Liver (tissue), 9 donors: ENCODE data around the gene TSHZ2. TPM values are rescaled to one million over a fixed set of nuclear protein-coding genes. Genes with fewer than 3 reads are reported as not detected.

Experiments used
- DNase-seq: peaks from one replicate; pipeline ENCODE4 v3.0.0-alpha.2; 2017; ENCODE audit warnings: low spot score
- H3K27ac ChIP-seq, 2 donors: one replicate each; pipeline ENCODE4 v1.7.0; 2013; ENCODE audit warnings: inconsistent platforms in 2 of 2, low read length in 2 of 2, control low read depth in 1 of 2, low read depth in 1 of 2, mild to moderate bottlenecking in 1 of 2
- H3K27me3 ChIP-seq, 4 donors: one replicate each; pipeline versions ENCODE4 v1.6.1 to v1.7.0; 2013; ENCODE audit warnings: low read length in 3 of 4, inconsistent platforms in 1 of 4, mild to moderate bottlenecking in 1 of 4, moderate library complexity in 1 of 4; ENCODE audit not compliant: control insufficient read depth in 4 of 4, insufficient read depth in 4 of 4
- H3K36me3 ChIP-seq, 4 donors: one replicate each; pipeline versions ENCODE4 v1.6.1 to v1.7.0; 2013; ENCODE audit warnings: low read length in 3 of 4, mild to moderate bottlenecking in 3 of 4, low read depth in 1 of 4, moderate library complexity in 1 of 4; ENCODE audit not compliant: control insufficient read depth in 4 of 4, insufficient read depth in 3 of 4
- H3K4me1 ChIP-seq, 4 donors: one replicate each; pipeline versions ENCODE4 v1.6.1 to v1.7.0; 2013; ENCODE audit warnings: low read length in 3 of 4, mild to moderate bottlenecking in 3 of 4, moderate library complexity in 1 of 4; ENCODE audit not compliant: control insufficient read depth in 4 of 4, insufficient read depth in 4 of 4
- H3K4me3 ChIP-seq, 3 donors: one replicate each; pipeline versions ENCODE4 v1.6.1 to v1.7.0; 2013; ENCODE audit warnings: low read length in 3 of 3, control low read depth in 1 of 3, low read depth in 1 of 3, mild to moderate bottlenecking in 1 of 3
- H3K9ac ChIP-seq, 2 donors: one replicate each; pipeline ENCODE4 v1.7.0; 2013; ENCODE audit warnings: low read length in 2 of 2, mild to moderate bottlenecking in 2 of 2, moderate library complexity in 2 of 2, control low read depth in 1 of 2, low read depth in 1 of 2
- H3K9me3 ChIP-seq, 4 donors: one replicate each; pipeline versions ENCODE4 v1.6.1 to v1.7.0; 2013; ENCODE audit warnings: low read length in 3 of 4; ENCODE audit not compliant: control insufficient read depth in 4 of 4
- ATF3 ChIP-seq: IDR thresholded peaks from 2 replicates; pipeline ENCODE4 v1.6.1; 2016; ENCODE audit warnings: antibody characterized with exemption
- CTCF ChIP-seq: fragments of 150-350 bp; IDR thresholded peaks from 2 replicates; pipeline ENCODE4 v1.5.1; 2017; ENCODE audit warnings: improper control_type of control experiment, low read depth, low read length; ENCODE audit not compliant: missing input control
- EGR1 ChIP-seq, 2 donors: IDR thresholded peaks; 2 replicates each; pipeline ENCODE4 v1.6.1; 2016 to 2018; ENCODE audit warnings: antibody characterized with exemption in 2 of 2, low read depth in 2 of 2
- FOXA1 ChIP-seq: IDR thresholded peaks from 2 replicates; pipeline ENCODE4 v1.6.1; 2016; ENCODE audit warnings: antibody characterized with exemption
- FOXA2 ChIP-seq: IDR thresholded peaks from 2 replicates; pipeline ENCODE4 v1.6.1; 2016; ENCODE audit warnings: antibody characterized with exemption
- HNF4A ChIP-seq, 2 donors: conservative IDR thresholded peaks; 2 replicates each; pipeline ENCODE4 v1.6.1; 2016; ENCODE audit warnings: antibody characterized with exemption in 2 of 2, mild to moderate bottlenecking in 2 of 2
- HNF4G ChIP-seq: IDR thresholded peaks from 2 replicates; pipeline ENCODE4 v1.6.1; 2016; ENCODE audit warnings: antibody characterized with exemption
- JUND ChIP-seq, 2 donors: IDR thresholded peaks; 2 replicates each; pipeline ENCODE4 v1.6.1; 2016; ENCODE audit warnings: antibody characterized with exemption in 2 of 2
- MAX ChIP-seq: IDR thresholded peaks from 2 replicates; pipeline ENCODE4 v1.6.1; 2016; ENCODE audit warnings: antibody characterized with exemption
- NR2F2 ChIP-seq: IDR thresholded peaks from 2 replicates; pipeline ENCODE4 v1.6.1; 2016; ENCODE audit warnings: antibody characterized with exemption
- RAD21 ChIP-seq, 2 donors: IDR thresholded peaks; 2 replicates each; pipeline ENCODE4 v1.6.1; 2016; ENCODE audit warnings: antibody characterized with exemption in 2 of 2, mild to moderate bottlenecking in 2 of 2
- REST ChIP-seq: IDR thresholded peaks from 2 replicates; pipeline ENCODE4 v1.6.1; 2016; ENCODE audit warnings: antibody characterized with exemption, mild to moderate bottlenecking
- RXRA ChIP-seq, 2 donors: IDR thresholded peaks; 2 replicates each; pipeline ENCODE4 v1.6.1; 2017 to 2018; ENCODE audit warnings: antibody characterized with exemption in 2 of 2, mild to moderate bottlenecking in 1 of 2
- SP1 ChIP-seq: IDR thresholded peaks from 2 replicates; pipeline ENCODE4 v1.6.1; 2018; ENCODE audit warnings: antibody characterized with exemption, mild to moderate bottlenecking
- TAF1 ChIP-seq: conservative IDR thresholded peaks from 2 replicates; pipeline ENCODE4 v1.6.1; 2016; ENCODE audit warnings: antibody characterized with exemption, mild to moderate bottlenecking
- YY1 ChIP-seq: IDR thresholded peaks from 2 replicates; pipeline ENCODE4 v1.6.1; 2016; ENCODE audit warnings: antibody characterized with exemption, mild to moderate bottlenecking
- ZBTB33 ChIP-seq: IDR thresholded peaks from 2 replicates; pipeline ENCODE4 v1.6.1; 2016; ENCODE audit warnings: antibody characterized with exemption
- WGBS: extraction: QIAGEN DNeasy Blood & Tissue Kit; methylation state at CpG from one replicate; pipeline ENCODE4 v1.1.7; 2013; 5-methylcytosine and 5-hydroxymethylcytosine counted together
- polyA plus RNA-seq, 2 donors: library from polyadenylated mRNA; stranded (reverse) in 1 of 2; unstranded in 1 of 2; fragments of 200-250 nt in 1 of 2; fragments of >200 nt in 1 of 2; fragmentation: Nextera tagmentation in 1 of 2; extraction: Ambion mirVana in 1 of 2; gene quantifications; one replicate each; pipeline versions ENCODE4 v1.2.1 to v1.2.3, GENCODE V29; 2013 to 2015
- total RNA-seq, 2 donors: library from RNA; depleted of rRNA; stranded (reverse); fragments of >200 nt; gene quantifications; one replicate each; pipeline ENCODE4 v1.2.3, GENCODE V29; 2014
- donor health status: healthy.
- donor health status: healthy.
- donor health status: healthy.
- donor health status: healthy.
- donor health status: healthy.

Gene TSHZ2
- total and polyA plus RNA-seq, 4 donors, result 2.9 to 11.3 (median 7.8) TPM

- H3K27me3 ChIP-seq, result no peaks in the 10 kb centered on the region
- TF ChIP-seq RXRA (IDR thresholded peaks at IDR 0.05), result no peak
- no peak for TF ChIP-seq TAF1
- no peak for TF ChIP-seq JUND (IDR thresholded peaks at IDR 0.05)
- no peak for TF ChIP-seq SP1
- no peak for TF ChIP-seq NR2F2
- TF ChIP-seq FOXA1, result no peak
- TF ChIP-seq CTCF, result no peak
- no peak for TF ChIP-seq ZBTB33
- TF ChIP-seq FOXA2, result no peak
- no peak for DNase-seq
- H3K36me3 ChIP-seq, result no peaks in the 10 kb centered on the region
- H3K27ac ChIP-seq, result no peak overlapping the region
- 89% methylated on average over 5 of the region's 5 CpGs for WGBS
- no peak overlapping the region for H3K4me3 ChIP-seq
- H3K9ac ChIP-seq, result no peak overlapping the region
- H3K4me1 ChIP-seq, result peaks cover 0 to 12% (median 2%) of the 10 kb centered on the region in 4 donors
- H3K9me3 ChIP-seq, result no peaks in the 10 kb centered on the region
These were observed 113.6 kb downstream of the TSHZ2 start for GRCh38 chr20:53085720-53086119.

GRCh38 chr20:53087037-53087777, 115.0 kb downstream of the TSHZ2 start:
- Histone ChIP-seq H3K9me3 (no peaks in the 10 kb centered on the region), H3K4me3 (no peak overlapping the region), H3K27me3 (no peaks in the 10 kb centered on the region), H3K4me1 (peaks cover 0 to 10% (median 1%) of the 10 kb centered on the region in 4 donors), H3K36me3 (no peaks in the 10 kb centered on the region), H3K9ac (no peak overlapping the region), H3K27ac (peak overlapping the region; percentile 62 to 76)
- DNase-seq, result no peak
- TF ChIP-seq TAF1 (no peak), EGR1 (IDR thresholded peaks at IDR 0.05; ENCODE audit: low read depth in 2 of 2) (no peak), SP1 (peak; percentile 59), RXRA (IDR thresholded peaks at IDR 0.05) (peak; percentile 66 to 74), RAD21 (IDR thresholded peaks at IDR 0.05) (peak; percentile 14 to 42), HNF4G (no peak), REST (no peak), HNF4A (conservative IDR thresholded peaks at IDR 0.05) (peak; percentile 43 to 54), NR2F2 (peak; percentile 95), MAX (no peak), YY1 (peak; percentile 36), JUND (IDR thresholded peaks at IDR 0.05) (peak in 1 of 2 donors; percentile 8), ATF3 (no peak)
- WGBS, result 58% methylated on average over 8 of the region's 8 CpGs
